ENCODE results near the gene HSP90B1. TPM values are rescaled to one million over a fixed set of nuclear protein-coding genes. Genes with fewer than 3 reads are reported as not detected.

Gene HSP90B1
- 711 to 864 TPM (median 761 TPM) in 3 replicates for total RNA-seq (2021)
- Bru-seq, nascent RNA, result percentile 98 among the genes with signal in this experiment
- long read RNA-seq, experiment 1, transcript HSP90B1-201 (18 exons, 2,858 nt), result major isoform, 3,082 of 3,685 reads
- long read RNA-seq, experiment 1, partial matches to known transcripts, result 331 of 3,685 reads
- long read RNA-seq, experiment 1, other reads (novel, unspliced or antisense), result 272 of 3,685 reads
- long read RNA-seq, experiment 2, transcript HSP90B1-201 (18 exons, 2,858 nt), result major isoform, 225 of 747 reads
- long read RNA-seq, experiment 2, partial matches to known transcripts, result 294 of 747 reads
- long read RNA-seq, experiment 2, other reads (novel, unspliced or antisense), result 227 of 747 reads
- long read RNA-seq, experiment 3, transcript HSP90B1-201 (18 exons, 2,858 nt), result major isoform, 1,633 of 2,186 reads
- long read RNA-seq, experiment 3, partial matches to known transcripts, result 368 of 2,186 reads
- long read RNA-seq, experiment 3, other reads (novel, unspliced or antisense), result 185 of 2,186 reads

DNA sequence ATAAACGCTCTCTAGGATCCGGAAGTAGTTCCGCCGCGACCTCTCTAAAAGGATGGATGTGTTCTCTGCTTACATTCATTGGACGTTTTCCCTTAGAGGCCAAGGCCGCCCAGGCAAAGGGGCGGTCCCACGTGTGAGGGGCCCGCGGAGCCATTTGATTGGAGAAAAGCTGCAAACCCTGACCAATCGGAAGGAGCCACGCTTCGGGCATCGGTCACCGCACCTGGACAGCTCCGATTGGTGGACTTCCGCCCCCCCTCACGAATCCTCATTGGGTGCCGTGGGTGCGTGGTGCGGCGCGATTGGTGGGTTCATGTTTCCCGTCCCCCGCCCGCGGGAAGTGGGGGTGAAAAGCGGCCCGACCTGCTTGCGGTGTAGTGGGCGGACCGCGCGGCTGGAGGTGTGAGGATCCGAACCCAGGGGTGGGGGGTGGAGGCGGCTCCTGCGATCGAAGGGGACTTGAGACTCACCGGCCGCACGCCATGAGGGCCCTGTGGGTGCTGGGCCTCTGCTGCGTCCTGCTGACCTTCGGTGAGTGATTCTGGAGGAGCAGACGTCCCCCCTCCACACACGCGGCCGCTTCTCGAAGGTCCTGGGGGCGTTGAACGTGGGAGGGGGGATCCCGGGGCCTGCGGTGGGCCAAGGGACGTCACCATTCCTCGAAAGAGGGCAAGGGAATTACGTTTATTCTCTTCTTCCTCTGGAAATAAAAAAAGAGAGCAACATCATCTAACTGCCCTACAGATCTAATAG, at the start of gene HSP90B1:
HSP90B1 (plus strand) TSS at position 377 of the 753 bp plus-strand sequence; CDS start at position 483, 106 bp downstream.
- DNase-seq (ENCODE audit: low spot score) (peak; percentile 99), ATAC-seq (peak; percentile 87)
- peak within 1 kb of the TSS; percentile 99 for H3K27ac Mint-ChIP-seq
- no peaks in the 10 kb centered on the region for H3K27me3 Mint-ChIP-seq (ENCODE audit: low read depth)
- no peaks in the 10 kb centered on the region for H3K9me3 Mint-ChIP-seq
- peak within 1 kb of the TSS; percentile 87 for H3K4me3 Mint-ChIP-seq
- peaks cover 42% of the 10 kb centered on the region for H3K36me3 Mint-ChIP-seq
- ChIA-PET CTCF (interaction anchor here (0.7 to 1.5 kb wide), 8 partner anchors 35 to 298 kb away, joined by 3 to 6 read pairs (median 4); partner anchors contain the start of gene TDG), POLR2A (interaction anchor here (0.6 to 1.6 kb wide), 11 partner anchors 9 to 1178 kb away, joined by 3 to 22 read pairs (median 5); partner anchors contain the start of genes NFYB, NT5DC3, TDG and WASHC4)
- peaks cover 32% of the 10 kb centered on the region for H3K4me1 Mint-ChIP-seq
- TF ChIP-seq RORB (CRISPR knock-in tag; IDR thresholded peaks at IDR 0.05) (no peak), CREM (CRISPR knock-in tag; IDR thresholded peaks at IDR 0.05) (peak; percentile 62), ZNF671 (CRISPR knock-in tag; IDR thresholded peaks at IDR 0.05) (0 out of 2 replicates have a peak, but pooled peaks have one; percentile 49), ZNF219 (CRISPR knock-in tag; IDR thresholded peaks at IDR 0.05; ENCODE audit: borderline replicate concordance) (peak; percentile 60; the same call in 1 of the 2 replicates), JAZF1 (CRISPR knock-in tag; IDR thresholded peaks at IDR 0.05) (no peak), NFYB (CRISPR knock-in tag; conservative IDR thresholded peaks at IDR 0.05; ENCODE audit: low read depth) (peak; percentile 93), NR1H2 (CRISPR knock-in tag; IDR thresholded peaks at IDR 0.05) (no peak), ZNF416 (CRISPR knock-in tag; IDR thresholded peaks at IDR 0.05) (no peak), JUN (CRISPR knock-in tag; IDR thresholded peaks at IDR 0.05) (no peak), ZNF232 (CRISPR knock-in tag; IDR thresholded peaks at IDR 0.05) (peak; percentile 85; the same call in 1 of the 2 replicates), ZNF317 (CRISPR knock-in tag; IDR thresholded peaks at IDR 0.05; ENCODE audit: borderline replicate concordance, low read depth) (0 out of 2 replicates have a peak, but pooled peaks have one; percentile 27), EMX1 (CRISPR knock-in tag; IDR thresholded peaks at IDR 0.05) (no peak), MYBL2 (CRISPR knock-in tag; IDR thresholded peaks at IDR 0.05) (peak; percentile 99), GABPB1 (CRISPR knock-in tag; IDR thresholded peaks at IDR 0.05) (no peak; the same call in none of the 2 replicates), SMAD3 (CRISPR knock-in tag; IDR thresholded peaks at IDR 0.05; ENCODE audit: borderline replicate concordance) (0 out of 2 replicates have a peak, but pooled peaks have one; percentile 59), ZNF263 (CRISPR knock-in tag; IDR thresholded peaks at IDR 0.05; ENCODE audit: low read depth) (no peak), GTF2I (CRISPR knock-in tag; conservative IDR thresholded peaks at IDR 0.05) (no peak)
- TF ChIP-seq, protein P1, sequence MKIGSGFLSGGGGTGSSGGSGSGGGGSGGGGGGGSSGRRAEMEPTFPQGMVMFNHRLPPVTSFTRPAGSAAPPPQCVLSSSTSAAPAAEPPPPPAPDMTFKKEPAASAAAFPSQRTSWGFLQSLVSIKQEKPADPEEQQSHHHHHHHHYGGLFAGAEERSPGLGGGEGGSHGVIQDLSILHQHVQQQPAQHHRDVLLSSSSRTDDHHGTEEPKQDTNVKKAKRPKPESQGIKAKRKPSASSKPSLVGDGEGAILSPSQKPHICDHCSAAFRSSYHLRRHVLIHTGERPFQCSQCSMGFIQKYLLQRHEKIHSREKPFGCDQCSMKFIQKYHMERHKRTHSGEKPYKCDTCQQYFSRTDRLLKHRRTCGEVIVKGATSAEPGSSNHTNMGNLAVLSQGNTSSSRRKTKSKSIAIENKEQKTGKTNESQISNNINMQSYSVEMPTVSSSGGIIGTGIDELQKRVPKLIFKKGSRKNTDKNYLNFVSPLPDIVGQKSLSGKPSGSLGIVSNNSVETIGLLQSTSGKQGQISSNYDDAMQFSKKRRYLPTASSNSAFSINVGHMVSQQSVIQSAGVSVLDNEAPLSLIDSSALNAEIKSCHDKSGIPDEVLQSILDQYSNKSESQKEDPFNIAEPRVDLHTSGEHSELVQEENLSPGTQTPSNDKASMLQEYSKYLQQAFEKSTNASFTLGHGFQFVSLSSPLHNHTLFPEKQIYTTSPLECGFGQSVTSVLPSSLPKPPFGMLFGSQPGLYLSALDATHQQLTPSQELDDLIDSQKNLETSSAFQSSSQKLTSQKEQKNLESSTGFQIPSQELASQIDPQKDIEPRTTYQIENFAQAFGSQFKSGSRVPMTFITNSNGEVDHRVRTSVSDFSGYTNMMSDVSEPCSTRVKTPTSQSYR (CRISPR knock-in tag; IDR thresholded peaks at IDR 0.05), result no peak
- TF ChIP-seq, protein P2, sequence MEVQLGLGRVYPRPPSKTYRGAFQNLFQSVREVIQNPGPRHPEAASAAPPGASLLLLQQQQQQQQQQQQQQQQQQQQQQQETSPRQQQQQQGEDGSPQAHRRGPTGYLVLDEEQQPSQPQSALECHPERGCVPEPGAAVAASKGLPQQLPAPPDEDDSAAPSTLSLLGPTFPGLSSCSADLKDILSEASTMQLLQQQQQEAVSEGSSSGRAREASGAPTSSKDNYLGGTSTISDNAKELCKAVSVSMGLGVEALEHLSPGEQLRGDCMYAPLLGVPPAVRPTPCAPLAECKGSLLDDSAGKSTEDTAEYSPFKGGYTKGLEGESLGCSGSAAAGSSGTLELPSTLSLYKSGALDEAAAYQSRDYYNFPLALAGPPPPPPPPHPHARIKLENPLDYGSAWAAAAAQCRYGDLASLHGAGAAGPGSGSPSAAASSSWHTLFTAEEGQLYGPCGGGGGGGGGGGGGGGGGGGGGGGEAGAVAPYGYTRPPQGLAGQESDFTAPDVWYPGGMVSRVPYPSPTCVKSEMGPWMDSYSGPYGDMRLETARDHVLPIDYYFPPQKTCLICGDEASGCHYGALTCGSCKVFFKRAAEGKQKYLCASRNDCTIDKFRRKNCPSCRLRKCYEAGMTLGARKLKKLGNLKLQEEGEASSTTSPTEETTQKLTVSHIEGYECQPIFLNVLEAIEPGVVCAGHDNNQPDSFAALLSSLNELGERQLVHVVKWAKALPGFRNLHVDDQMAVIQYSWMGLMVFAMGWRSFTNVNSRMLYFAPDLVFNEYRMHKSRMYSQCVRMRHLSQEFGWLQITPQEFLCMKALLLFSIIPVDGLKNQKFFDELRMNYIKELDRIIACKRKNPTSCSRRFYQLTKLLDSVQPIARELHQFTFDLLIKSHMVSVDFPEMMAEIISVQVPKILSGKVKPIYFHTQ (CRISPR knock-in tag; IDR thresholded peaks at IDR 0.05), result peak; percentile 43; the same call in 1 of the 2 replicates
- TF ChIP-seq, protein P3, sequence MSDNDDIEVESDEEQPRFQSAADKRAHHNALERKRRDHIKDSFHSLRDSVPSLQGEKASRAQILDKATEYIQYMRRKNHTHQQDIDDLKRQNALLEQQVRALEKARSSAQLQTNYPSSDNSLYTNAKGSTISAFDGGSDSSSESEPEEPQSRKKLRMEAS (CRISPR knock-in tag; IDR thresholded peaks at IDR 0.05), result peak; percentile 91
- TF ChIP-seq, protein P4, sequence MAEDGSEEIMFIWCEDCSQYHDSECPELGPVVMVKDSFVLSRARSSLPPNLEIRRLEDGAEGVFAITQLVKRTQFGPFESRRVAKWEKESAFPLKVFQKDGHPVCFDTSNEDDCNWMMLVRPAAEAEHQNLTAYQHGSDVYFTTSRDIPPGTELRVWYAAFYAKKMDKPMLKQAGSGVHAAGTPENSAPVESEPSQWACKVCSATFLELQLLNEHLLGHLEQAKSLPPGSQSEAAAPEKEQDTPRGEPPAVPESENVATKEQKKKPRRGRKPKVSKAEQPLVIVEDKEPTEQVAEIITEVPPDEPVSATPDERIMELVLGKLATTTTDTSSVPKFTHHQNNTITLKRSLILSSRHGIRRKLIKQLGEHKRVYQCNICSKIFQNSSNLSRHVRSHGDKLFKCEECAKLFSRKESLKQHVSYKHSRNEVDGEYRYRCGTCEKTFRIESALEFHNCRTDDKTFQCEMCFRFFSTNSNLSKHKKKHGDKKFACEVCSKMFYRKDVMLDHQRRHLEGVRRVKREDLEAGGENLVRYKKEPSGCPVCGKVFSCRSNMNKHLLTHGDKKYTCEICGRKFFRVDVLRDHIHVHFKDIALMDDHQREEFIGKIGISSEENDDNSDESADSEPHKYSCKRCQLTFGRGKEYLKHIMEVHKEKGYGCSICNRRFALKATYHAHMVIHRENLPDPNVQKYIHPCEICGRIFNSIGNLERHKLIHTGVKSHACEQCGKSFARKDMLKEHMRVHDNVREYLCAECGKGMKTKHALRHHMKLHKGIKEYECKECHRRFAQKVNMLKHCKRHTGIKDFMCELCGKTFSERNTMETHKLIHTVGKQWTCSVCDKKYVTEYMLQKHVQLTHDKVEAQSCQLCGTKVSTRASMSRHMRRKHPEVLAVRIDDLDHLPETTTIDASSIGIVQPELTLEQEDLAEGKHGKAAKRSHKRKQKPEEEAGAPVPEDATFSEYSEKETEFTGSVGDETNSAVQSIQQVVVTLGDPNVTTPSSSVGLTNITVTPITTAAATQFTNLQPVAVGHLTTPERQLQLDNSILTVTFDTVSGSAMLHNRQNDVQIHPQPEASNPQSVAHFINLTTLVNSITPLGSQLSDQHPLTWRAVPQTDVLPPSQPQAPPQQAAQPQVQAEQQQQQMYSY (CRISPR knock-in tag; IDR thresholded peaks at IDR 0.05), result no peak
- TF ChIP-seq, protein P5, sequence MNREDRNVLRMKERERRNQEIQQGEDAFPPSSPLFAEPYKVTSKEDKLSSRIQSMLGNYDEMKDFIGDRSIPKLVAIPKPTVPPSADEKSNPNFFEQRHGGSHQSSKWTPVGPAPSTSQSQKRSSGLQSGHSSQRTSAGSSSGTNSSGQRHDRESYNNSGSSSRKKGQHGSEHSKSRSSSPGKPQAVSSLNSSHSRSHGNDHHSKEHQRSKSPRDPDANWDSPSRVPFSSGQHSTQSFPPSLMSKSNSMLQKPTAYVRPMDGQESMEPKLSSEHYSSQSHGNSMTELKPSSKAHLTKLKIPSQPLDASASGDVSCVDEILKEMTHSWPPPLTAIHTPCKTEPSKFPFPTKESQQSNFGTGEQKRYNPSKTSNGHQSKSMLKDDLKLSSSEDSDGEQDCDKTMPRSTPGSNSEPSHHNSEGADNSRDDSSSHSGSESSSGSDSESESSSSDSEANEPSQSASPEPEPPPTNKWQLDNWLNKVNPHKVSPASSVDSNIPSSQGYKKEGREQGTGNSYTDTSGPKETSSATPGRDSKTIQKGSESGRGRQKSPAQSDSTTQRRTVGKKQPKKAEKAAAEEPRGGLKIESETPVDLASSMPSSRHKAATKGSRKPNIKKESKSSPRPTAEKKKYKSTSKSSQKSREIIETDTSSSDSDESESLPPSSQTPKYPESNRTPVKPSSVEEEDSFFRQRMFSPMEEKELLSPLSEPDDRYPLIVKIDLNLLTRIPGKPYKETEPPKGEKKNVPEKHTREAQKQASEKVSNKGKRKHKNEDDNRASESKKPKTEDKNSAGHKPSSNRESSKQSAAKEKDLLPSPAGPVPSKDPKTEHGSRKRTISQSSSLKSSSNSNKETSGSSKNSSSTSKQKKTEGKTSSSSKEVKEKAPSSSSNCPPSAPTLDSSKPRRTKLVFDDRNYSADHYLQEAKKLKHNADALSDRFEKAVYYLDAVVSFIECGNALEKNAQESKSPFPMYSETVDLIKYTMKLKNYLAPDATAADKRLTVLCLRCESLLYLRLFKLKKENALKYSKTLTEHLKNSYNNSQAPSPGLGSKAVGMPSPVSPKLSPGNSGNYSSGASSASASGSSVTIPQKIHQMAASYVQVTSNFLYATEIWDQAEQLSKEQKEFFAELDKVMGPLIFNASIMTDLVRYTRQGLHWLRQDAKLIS (CRISPR knock-in tag; IDR thresholded peaks at IDR 0.05; ENCODE audit: borderline replicate concordance), result no peak
